ENCODE measurements around the gene ACP4. TPM values are rescaled to one million over a fixed set of nuclear protein-coding genes. Genes with fewer than 3 reads are reported as not detected.
"Not testable (repeated sequence)": the region's sequence is repeated elsewhere in the genome, so short reads cannot be mapped to it uniquely, and the experiment has no call there.

Gene ACP4
- total RNA-seq, 4 donors from 2014 or later, result not detected

- no peak for ATAC-seq (ENCODE audit: low FRiP score)
- TF ChIP-seq CTCF (IDR thresholded peaks at IDR 0.05), result no peak
These were observed 19.3 kb upstream of the ACP4 start for GRCh38 chr19:50770888-50771287.

GRCh38 chr19:50772476-50772875, 17.7 kb upstream of the ACP4 start:
- ATAC-seq (ENCODE audit: low FRiP score), result no peak
- TF ChIP-seq CTCF (IDR thresholded peaks at IDR 0.05), result no peak
- DNase-seq (ENCODE audit: low spot score), result no peak

More at GRCh38 chr19:50770888-50771287, 19.3 kb upstream of the ACP4 start:
- no peak for DNase-seq (ENCODE audit: low spot score)

- not testable (repeated sequence) for DNase-seq (ENCODE audit: low spot score); ATAC-seq (ENCODE audit: low FRiP score)
These were observed 17.3 kb upstream of the ACP4 start for GRCh38 chr19:50772912-50773311.

GRCh38 chr19:50773454-50773853, 16.8 kb upstream of the ACP4 start:
- DNase-seq (ENCODE audit: low spot score); ATAC-seq (ENCODE audit: low FRiP score): not testable (repeated sequence)

- no peak for TF ChIP-seq CTCF (IDR thresholded peaks at IDR 0.05)
- no peak for ATAC-seq (ENCODE audit: low FRiP score)
These were observed 14.1 kb upstream of the ACP4 start for GRCh38 chr19:50776131-50776530.

GRCh38 chr19:50777261-50777660, 13.0 kb upstream of the ACP4 start:
- no peak for DNase-seq (ENCODE audit: low spot score)
- ATAC-seq (ENCODE audit: low FRiP score), result no peak
- TF ChIP-seq CTCF (IDR thresholded peaks at IDR 0.05), result no peak

More at GRCh38 chr19:50776131-50776530, 14.1 kb upstream of the ACP4 start:
- no peak for DNase-seq (ENCODE audit: low spot score)

- no peak for ATAC-seq (ENCODE audit: low FRiP score)
- no peak for DNase-seq (ENCODE audit: low spot score)
- TF ChIP-seq CTCF (IDR thresholded peaks at IDR 0.05), result no peak
These were observed 12.3 kb upstream of the ACP4 start for GRCh38 chr19:50777830-50778303.

- ATAC-seq (ENCODE audit: low FRiP score), result no peak
These were observed 11.2 kb upstream of the ACP4 start for GRCh38 chr19:50778906-50779430.

More at GRCh38 chr19:50778906-50779430, 11.2 kb upstream of the ACP4 start:
- no peak for TF ChIP-seq CTCF (IDR thresholded peaks at IDR 0.05)
- DNase-seq (ENCODE audit: low spot score), result no peak
